ENCODE results near the gene CYP39A1.

Gene CYP39A1

DNA sequence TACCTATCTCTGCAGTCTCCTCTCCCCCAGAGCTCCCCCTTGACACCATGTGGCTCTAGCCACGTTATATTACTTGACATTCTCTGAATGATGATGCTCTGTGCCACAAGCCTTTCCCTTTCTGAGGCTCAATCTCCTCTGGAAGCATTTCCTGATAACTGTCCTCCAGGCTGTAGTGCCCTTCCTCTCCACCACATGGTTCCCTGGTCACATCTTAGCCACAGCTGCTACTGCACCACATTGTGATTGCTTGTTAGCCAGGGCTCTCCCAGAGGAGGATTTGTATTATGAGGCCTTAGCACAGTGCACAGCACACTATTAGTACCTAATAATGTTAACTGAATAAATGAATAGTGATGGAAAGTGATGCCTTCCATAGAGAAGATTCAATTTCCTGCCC is 97.5 kb downstream of the CYP39A1 start:
- DNase-seq (ENCODE audit: low read depth) = no peak
- H3K4me3 ChIP-seq (ENCODE audit: low read depth, low read length) = no peak overlapping the region
- TF ChIP-seq, protein P1, sequence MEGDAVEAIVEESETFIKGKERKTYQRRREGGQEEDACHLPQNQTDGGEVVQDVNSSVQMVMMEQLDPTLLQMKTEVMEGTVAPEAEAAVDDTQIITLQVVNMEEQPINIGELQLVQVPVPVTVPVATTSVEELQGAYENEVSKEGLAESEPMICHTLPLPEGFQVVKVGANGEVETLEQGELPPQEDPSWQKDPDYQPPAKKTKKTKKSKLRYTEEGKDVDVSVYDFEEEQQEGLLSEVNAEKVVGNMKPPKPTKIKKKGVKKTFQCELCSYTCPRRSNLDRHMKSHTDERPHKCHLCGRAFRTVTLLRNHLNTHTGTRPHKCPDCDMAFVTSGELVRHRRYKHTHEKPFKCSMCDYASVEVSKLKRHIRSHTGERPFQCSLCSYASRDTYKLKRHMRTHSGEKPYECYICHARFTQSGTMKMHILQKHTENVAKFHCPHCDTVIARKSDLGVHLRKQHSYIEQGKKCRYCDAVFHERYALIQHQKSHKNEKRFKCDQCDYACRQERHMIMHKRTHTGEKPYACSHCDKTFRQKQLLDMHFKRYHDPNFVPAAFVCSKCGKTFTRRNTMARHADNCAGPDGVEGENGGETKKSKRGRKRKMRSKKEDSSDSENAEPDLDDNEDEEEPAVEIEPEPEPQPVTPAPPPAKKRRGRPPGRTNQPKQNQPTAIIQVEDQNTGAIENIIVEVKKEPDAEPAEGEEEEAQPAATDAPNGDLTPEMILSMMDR (IDR thresholded peaks at IDR 0.05; ENCODE audit: low read depth, low read length, missing control alignments) = no peak

GRCh38 chr6:46549155-46549554 is 103.5 kb downstream of the CYP39A1 start:
- H3K4me3 ChIP-seq (ENCODE audit: low read depth, low read length) = no peak overlapping the region
- no peak for DNase-seq (ENCODE audit: low read depth)
- TF ChIP-seq, protein P1 (IDR thresholded peaks at IDR 0.05; ENCODE audit: low read depth, low read length, missing control alignments) = no peak

GRCh38 chr6:46541556-46541955 is 111.1 kb downstream of the CYP39A1 start:
- TF ChIP-seq, protein P1 (IDR thresholded peaks at IDR 0.05; ENCODE audit: low read depth, low read length, missing control alignments) = no peak

DNA sequence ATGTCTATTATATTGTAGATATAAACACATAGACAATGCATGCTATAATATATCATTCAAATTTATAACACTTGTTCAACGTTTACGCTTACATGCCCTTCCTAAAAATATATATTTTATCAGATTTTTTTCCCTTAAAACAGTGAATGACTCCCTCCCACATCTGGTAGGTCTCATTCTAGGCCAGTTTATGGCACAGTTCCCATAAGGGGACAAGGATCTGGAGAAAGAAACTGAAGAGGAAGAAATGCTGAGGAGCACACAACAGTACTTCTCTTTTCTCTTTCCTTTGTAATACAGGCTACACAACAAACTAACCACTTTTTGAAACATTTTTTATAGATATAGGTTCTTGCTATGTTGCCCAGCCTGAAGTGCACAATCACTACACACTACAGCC is 112.8 kb downstream of the CYP39A1 start:
- H3K4me3 ChIP-seq (ENCODE audit: low read depth, low read length) = no peak overlapping the region
- DNase-seq (ENCODE audit: low read depth) = no peak
- TF ChIP-seq, protein P1 (IDR thresholded peaks at IDR 0.05; ENCODE audit: low read depth, low read length, missing control alignments) = no peak

More at GRCh38 chr6:46541556-46541955, 111.1 kb downstream of the CYP39A1 start:
- no peak overlapping the region for H3K4me3 ChIP-seq (ENCODE audit: low read depth, low read length)
- DNase-seq (ENCODE audit: low read depth) = no peak

GRCh38 chr6:46538800-46539480 is 113.7 kb downstream of the CYP39A1 start:
- DNase-seq (ENCODE audit: low read depth) = no peak
- H3K4me3 ChIP-seq (ENCODE audit: low read depth, low read length) = no peak overlapping the region
- TF ChIP-seq, protein P1 (IDR thresholded peaks at IDR 0.05; ENCODE audit: low read depth, low read length, missing control alignments) = no peak

- H3K4me3 ChIP-seq (ENCODE audit: low read depth, low read length) = no peak overlapping the region
- TF ChIP-seq, protein P1 (IDR thresholded peaks at IDR 0.05; ENCODE audit: low read depth, low read length, missing control alignments) = no peak
- DNase-seq (ENCODE audit: low read depth) = no peak
Observed at GRCh38 chr6:46530896-46531295, 121.7 kb downstream of the CYP39A1 start.

Data from GM12864 (cell line).